ENCODE data around the gene C12orf76.
A peak's percentile ranks its signal among the peaks of the same experiment; 100 is the strongest.
"Not testable (repeated sequence)": the region's sequence is repeated elsewhere in the genome, so short reads cannot be mapped to it uniquely, and the experiment has no call there.

C12orf76 gene

GRCh38 chr12:110048242-110049027 lies at the start of gene C12orf76:
Gene C12orf76 (minus strand): TSS chr12:110048522. CDS start chr12:110048495, 27 bp downstream.
- DNase-seq: peak; percentile 90 to 98 (median 95)
- intact Hi-C loops (cut with DNase I): no loop called here

GRCh38 chr12:110093631-110094311 lies 45.4 kb upstream of the C12orf76 start:
- intact Hi-C loops (cut with DNase I): no loop called here
- no peak for DNase-seq

- intact Hi-C loops (cut with DNase I): no loop called here
- no peak for DNase-seq
Observed at GRCh38 chr12:110091136-110091711, 42.9 kb upstream of the C12orf76 start.

DNA sequence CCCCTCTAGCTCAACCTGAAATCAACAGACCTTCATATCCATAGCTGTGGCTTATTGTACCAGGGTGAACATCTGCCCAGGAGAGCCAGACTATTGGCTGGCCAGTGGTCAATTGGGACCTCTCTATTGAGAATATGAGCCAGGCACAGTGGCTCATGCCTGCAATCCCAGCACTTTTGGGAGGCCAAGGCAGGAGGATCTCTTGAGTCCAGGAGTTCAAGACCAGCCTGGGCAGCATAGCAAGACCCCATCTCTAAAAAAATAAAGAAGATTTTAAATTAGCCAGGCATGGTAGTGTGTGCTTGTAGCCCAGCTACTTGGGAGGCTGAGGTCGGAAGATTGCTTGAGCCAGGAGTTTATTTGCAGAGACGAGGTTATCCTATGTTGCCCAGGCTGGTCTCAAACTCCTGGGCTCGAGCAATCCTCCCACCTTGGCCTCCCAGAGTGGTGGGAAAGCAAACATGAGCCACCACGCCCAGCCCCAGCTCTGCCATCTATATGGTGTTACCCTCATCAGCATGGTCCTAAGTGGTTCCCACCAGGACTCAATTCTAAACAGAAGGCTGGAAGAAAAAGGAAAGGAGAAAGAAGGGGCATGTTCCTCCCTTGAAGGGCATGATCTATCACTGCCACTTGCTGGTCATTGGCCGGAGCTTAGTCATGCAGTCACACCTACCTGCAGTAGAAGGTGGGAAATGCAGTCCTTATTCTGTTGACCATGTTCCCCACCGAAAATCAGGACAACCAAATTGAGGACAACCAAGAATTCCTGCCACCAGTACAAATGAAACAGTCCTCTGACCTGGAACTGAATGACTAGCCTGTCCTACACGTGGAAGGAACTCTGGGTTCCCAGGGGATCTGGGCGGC lies 42.2 kb upstream of the C12orf76 start:
- DNase-seq: no peak
- intact Hi-C loops (cut with DNase I): no loop called here

GRCh38 chr12:110088936-110089335 lies 40.6 kb upstream of the C12orf76 start:
- no peak for DNase-seq
- intact Hi-C loops (cut with DNase I): no loop called here

DNA sequence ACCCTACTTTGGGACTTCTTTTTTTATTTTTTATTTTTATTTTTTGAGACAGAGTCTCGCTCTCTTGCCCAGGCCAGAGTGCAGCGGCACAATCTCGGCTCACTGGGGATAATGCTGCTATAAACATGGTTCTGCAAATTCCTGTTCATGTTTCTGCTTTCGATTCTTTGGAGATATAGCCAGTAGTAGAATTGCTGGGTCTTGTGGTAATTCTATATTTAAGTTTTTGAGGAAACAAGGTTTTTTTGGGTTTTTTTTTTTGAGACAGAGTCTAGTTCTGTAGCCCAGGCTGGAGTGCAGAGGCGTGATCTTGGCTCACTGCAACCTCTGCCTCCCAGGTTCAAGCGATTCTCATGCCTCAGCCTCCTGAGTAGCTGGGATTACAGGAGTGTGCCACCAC lies 39.9 kb upstream of the C12orf76 start:
- DNase-seq; intact Hi-C loops (cut with DNase I): not testable (repeated sequence)

DNA sequence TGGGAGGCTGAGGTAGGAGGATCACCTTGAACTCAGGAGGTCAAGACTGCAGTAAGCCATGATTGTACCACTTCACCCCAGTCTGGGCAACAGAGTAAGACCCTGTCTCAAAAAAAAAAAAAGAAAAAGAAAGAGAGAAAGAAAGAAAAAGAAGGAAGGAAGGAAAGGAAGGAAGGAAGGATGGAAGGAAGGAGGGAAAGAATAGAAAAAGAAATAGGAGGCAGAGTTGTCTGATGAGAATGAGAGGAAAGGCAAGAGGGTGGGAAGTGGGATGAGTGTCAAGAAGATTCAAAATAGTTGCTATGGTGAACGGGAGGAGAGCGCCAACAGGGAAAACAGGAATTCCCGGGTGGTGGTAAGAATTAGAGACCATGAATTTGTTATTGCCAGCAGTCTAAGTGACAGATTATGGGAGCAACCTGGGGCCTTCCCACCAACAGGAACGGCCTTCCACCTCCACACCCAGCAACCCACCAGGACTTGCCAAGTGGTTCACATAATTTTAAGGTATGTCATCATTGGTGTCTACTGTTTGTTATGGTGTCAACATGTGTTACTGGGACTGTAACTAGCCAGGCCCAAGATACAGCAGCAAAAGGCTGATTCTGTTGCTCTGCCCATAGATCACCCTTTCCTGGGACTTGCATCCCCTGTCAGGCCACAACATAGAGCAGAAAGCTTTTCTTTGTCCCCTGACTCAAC lies 36.1 kb upstream of the C12orf76 start:
- DNase-seq: no peak
- intact Hi-C loops (cut with DNase I): no loop called here

GRCh38 chr12:110080410-110080809 lies 32.1 kb upstream of the C12orf76 start:
- intact Hi-C loops (cut with DNase I): no loop called here
- DNase-seq: no peak

GRCh38 chr12:110079477-110080400 lies 31.4 kb upstream of the C12orf76 start:
- DNase-seq: peak; percentile 58 to 97 (median 88)
- intact Hi-C loops (cut with DNase I): no loop called here

- DNase-seq: no peak
- intact Hi-C loops (cut with DNase I): no loop called here
Observed at GRCh38 chr12:110077800-110078199, 29.5 kb upstream of the C12orf76 start.

- intact Hi-C loops (cut with DNase I): no loop called here
- no peak for DNase-seq
Observed at GRCh38 chr12:110075880-110076279, 27.6 kb upstream of the C12orf76 start.

DNA sequence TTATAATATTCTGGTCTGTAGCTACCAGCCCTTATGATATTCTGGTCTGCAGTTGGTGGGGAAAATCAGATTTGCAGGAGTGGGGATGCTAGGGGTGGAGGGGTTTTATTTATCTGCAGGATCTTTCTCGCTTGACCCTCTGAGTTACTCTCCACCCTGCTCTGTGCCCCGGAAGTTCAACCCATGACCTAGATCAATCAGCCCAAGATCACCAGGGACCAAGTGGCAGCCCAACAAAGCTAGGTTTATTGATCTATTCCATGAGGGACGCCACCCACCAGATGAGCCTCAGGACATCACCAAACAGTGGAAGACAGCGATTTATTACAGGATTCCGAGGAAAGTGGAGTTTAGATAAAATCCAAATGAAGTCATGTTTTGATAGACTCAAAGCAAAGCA lies 25.8 kb upstream of the C12orf76 start:
- intact Hi-C loops (cut with DNase I): no loop called here
- peak in 25 of 42 donors; percentile 11 to 76 (median 37) for DNase-seq

- DNase-seq: peak; percentile 80 to 99 (median 95)
- intact Hi-C loops (cut with DNase I): no loop called here
Observed at GRCh38 chr12:110073049-110073831, 24.9 kb upstream of the C12orf76 start.

DNA sequence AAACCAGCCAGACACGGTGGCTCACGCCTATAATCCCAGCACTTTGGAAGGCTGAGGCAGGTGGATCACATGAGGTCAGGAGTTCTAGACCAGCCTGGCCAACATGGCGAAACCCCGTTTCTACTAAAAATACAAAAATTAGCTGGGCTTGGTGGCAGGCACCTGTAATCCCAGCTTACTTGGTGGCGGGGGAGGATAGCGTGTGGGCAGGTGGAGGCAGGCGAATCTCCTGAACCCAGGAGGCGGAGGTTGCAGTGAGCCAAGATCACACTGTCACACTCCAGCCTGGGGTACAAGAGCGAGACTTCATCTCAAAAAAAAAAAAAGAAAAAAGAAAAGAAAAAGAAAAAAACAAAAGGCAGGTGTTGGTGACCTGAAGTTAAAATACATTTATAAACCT lies 24.3 kb upstream of the C12orf76 start:
- intact Hi-C loops (cut with DNase I): not testable (repeated sequence)
- peak in 22 of 42 donors; percentile 13 to 58 (median 29) for DNase-seq

DNA sequence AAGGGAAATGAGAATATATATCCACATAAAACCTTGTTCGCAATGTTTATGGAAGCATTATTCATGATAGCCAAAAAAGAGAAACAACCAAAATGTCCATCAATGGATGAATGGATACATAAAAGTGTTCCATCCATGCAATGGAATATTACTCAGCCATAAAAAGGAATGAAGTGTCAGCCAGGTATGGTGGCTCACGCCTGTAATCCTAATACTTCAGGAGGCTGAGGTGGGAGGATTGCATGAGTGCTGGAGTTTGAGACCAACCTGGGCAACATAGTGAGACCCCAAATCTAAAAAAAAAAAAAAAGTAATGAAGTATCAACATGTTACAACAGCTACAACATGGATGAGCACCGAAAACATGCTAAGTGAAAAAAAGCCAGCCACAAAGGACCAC lies 23.6 kb upstream of the C12orf76 start:
- no peak for DNase-seq

GRCh38 chr12:110071504-110071903 lies 23.2 kb upstream of the C12orf76 start:
- intact Hi-C loops (cut with DNase I): no loop called here

More for the DNA sequence above, 23.6 kb upstream of the C12orf76 start:
- intact Hi-C loops (cut with DNase I): no loop called here

GRCh38 chr12:110068654-110069053 lies 20.3 kb upstream of the C12orf76 start:
- intact Hi-C loops (cut with DNase I): no loop called here

More at GRCh38 chr12:110071504-110071903, 23.2 kb upstream of the C12orf76 start:
- DNase-seq: no peak

More at GRCh38 chr12:110068654-110069053, 20.3 kb upstream of the C12orf76 start:
- DNase-seq: no peak

All from head of caudate nucleus (tissue), 42 donors.